ENCODE measurements around the gene GPX4. TPM values are rescaled to one million over a fixed set of nuclear protein-coding genes. Genes with fewer than 3 reads are reported as not detected.

Gene GPX4
- total RNA-seq, 1 donor from 2014 or later, result 354 TPM

DNA sequence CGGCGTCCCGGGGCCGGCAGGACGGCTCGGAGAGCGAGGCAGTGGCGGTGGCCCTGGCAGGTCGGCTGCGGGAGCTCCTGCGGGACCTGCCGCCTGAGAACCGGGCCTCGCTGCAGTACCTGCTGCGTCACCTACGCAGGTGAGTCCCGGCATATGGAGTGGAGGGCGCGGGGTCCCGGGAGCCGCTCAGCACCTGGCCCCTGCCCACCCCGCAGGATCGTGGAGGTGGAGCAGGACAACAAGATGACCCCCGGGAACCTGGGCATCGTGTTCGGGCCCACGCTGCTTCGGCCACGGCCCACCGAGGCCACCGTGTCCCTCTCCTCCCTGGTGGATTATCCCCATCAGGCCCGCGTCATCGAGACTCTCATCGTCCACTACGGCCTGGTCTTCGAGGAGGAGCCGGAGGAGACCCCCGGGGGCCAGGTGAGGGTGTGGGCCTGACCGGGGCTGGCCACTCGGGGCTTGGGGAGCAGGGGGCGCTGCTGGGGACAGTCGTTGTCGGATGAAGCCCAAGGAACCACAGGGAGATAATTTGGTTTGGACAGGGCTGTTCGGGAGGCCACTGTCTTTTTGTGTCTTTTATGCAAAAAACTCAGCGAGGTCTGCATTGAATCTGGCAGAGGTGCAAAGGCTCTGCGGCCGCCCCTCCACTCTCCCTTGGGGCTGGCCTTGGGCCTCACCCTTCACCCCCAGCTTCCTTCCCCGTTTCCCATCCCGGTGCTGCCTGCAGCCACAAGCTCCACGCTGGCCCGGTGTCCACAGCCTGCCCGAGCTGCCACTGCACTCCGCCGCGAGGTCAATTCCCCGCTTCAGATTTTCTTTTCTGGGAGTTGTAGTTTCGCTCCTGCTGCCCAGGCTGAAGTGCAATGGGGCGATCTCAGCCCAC, 20.6 kb upstream of the GPX4 start:
- TF ChIP-seq CTCF (IDR thresholded peaks at IDR 0.05), result no peak
- no peak for DNase-seq (ENCODE audit: extremely low spot score, unreplicated experiment)
- Mint-ChIP-seq H3K9me3 (ENCODE audit: unreplicated experiment) (no peaks in the 10 kb centered on the region), H3K4me3 (ENCODE audit: unreplicated experiment) (no peak overlapping the region), H3K36me3 (ENCODE audit: unreplicated experiment) (peaks cover 4% of the 10 kb centered on the region), H3K27ac (ENCODE audit: unreplicated experiment) (no peak overlapping the region), H3K27me3 (ENCODE audit: unreplicated experiment) (no peaks in the 10 kb centered on the region), H3K4me1 (ENCODE audit: unreplicated experiment) (peaks cover 10% of the 10 kb centered on the region)

DNA sequence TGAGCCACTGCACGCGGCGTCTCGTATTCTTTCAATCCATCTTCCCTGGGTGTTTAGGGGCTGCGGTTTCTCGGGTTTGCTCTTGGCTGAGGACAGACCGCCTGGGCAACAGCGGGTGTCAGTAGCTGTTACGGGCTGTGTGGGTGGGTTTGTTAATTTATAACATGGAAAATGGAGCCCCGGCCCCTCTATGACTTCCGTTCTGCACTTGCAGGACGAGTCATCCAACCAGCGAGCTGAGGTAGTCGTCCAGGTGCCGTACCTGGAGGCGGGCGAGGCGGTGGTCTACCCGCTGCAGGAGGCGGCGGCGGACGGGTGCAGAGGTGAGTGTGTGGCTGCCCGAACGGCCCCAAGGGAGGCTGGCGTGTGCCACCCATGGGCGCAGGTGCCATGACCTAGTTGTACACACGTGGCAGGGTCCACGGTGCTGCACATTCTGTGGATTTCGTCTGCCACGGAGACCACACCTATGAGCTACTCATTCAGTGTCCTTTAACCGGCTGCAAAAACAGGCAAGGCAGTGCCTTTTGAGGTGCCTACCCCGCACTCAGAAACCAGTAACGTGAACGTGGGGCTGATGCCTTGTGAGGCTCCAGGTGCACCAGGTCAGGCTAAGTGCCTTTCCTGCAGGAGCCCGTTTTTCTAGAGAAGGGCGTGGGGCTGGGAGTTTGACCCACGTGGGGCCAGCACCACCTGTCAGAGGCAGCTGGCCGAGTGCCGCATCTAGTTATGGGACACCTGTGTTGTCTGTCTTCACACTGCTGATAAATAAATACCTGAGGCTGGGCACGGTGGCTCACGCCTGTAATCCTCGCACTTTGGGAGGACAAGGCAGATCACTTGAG, 19.5 kb upstream of the GPX4 start:
- H3K4me3 Mint-ChIP-seq (ENCODE audit: unreplicated experiment), result no peak overlapping the region
- no peaks in the 10 kb centered on the region for H3K9me3 Mint-ChIP-seq (ENCODE audit: unreplicated experiment)
- H3K4me1 Mint-ChIP-seq (ENCODE audit: unreplicated experiment), result peaks cover 10% of the 10 kb centered on the region
- no peak for DNase-seq (ENCODE audit: extremely low spot score, unreplicated experiment)
- no peaks in the 10 kb centered on the region for H3K27me3 Mint-ChIP-seq (ENCODE audit: unreplicated experiment)
- peaks cover 4% of the 10 kb centered on the region for H3K36me3 Mint-ChIP-seq (ENCODE audit: unreplicated experiment)
- no peak for TF ChIP-seq CTCF (IDR thresholded peaks at IDR 0.05)
- no peak overlapping the region for H3K27ac Mint-ChIP-seq (ENCODE audit: unreplicated experiment)

DNA sequence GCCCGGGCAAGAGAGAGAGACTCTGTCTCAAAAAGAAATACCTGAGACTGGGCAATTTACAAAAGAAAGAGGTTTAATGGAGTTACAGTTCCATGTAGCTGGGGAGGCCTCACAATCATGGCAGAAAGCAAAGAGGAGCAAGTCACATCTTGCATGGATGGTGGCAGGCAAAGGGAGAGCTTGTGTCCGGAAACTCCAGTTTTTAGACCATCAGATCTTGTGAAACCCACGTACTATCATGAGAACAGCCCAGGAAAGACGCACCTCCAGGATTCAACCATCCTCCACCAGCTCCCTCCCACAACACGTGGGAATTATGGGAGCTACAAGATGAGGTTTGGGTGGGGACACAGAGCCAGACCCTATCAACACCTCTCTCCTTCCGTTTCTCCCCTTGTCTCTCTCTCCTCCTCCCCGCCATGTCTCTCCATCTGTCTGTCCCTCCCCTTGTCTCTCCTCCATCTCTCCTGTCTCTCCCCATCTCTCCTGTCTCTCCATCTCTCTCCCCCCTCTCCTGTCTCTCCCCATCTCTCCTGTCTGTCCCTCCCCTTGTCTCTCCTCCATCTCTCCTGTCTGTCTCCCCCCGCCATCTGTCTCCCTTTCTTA, 18.6 kb upstream of the GPX4 start:
- Mint-ChIP-seq H3K27ac (ENCODE audit: unreplicated experiment) (no peak overlapping the region), H3K4me1 (ENCODE audit: unreplicated experiment) (peaks cover 10% of the 10 kb centered on the region), H3K4me3 (ENCODE audit: unreplicated experiment) (no peak overlapping the region)

DNA sequence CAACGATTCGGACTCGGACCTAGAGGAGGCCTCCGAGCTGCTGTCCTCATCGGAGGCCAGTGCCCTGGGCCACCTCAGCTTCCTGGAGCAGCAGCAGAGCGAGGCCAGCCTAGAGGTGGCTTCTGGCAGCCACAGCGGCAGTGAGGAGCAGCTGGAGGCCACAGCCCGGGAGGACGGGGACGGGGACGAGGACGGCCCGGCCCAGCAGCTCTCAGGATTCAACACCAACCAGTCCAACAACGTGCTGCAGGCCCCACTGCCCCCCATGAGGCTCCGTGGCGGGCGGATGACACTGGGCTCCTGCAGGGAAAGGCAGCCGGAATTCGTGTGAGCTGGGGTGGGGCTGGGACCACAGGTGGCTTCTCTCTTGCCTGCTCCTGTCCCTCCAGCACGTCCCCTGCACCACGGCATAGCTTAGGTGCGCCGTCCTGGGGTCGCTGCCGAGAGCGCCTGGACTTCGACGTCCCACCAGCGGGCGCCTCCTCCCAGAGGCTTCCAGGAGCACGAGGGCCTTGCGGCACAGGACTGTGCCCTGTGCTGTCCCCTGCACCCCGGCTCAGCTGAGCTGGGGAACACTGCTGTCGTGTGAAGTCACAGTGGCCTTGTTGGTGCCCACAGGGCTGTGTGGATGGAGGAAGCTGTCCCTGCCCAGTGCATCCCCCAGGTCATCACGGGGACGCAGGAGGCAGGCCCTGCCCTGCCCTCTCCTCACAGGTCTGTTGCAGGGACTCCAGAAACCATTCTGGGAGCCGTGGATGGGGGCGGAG, 17.9 kb upstream of the GPX4 start:
- Mint-ChIP-seq H3K27me3 (ENCODE audit: unreplicated experiment) (no peaks in the 10 kb centered on the region), H3K4me3 (ENCODE audit: unreplicated experiment) (no peak overlapping the region), H3K4me1 (ENCODE audit: unreplicated experiment) (peaks cover 9% of the 10 kb centered on the region), H3K27ac (ENCODE audit: unreplicated experiment) (no peak overlapping the region), H3K36me3 (ENCODE audit: unreplicated experiment) (peaks cover 4% of the 10 kb centered on the region), H3K9me3 (ENCODE audit: unreplicated experiment) (no peaks in the 10 kb centered on the region)
- no peak for DNase-seq (ENCODE audit: extremely low spot score, unreplicated experiment)
- no peak for TF ChIP-seq CTCF (IDR thresholded peaks at IDR 0.05)

More for the DNA sequence above, 18.6 kb upstream of the GPX4 start:
- Mint-ChIP-seq H3K27me3 (ENCODE audit: unreplicated experiment) (no peaks in the 10 kb centered on the region), H3K36me3 (ENCODE audit: unreplicated experiment) (peaks cover 4% of the 10 kb centered on the region), H3K9me3 (ENCODE audit: unreplicated experiment) (no peaks in the 10 kb centered on the region)
- no peak for DNase-seq (ENCODE audit: extremely low spot score, unreplicated experiment)
- TF ChIP-seq CTCF (IDR thresholded peaks at IDR 0.05), result no peak

Data from osteocyte (in vitro differentiated cells).